Left lung (tissue), 10 donors: ENCODE data around the gene PLEKHO2. TPM values are rescaled to one million over a fixed set of nuclear protein-coding genes. Genes with fewer than 3 reads are reported as not detected.

Experiments used
- ATAC-seq: fragments of 200-7000 bp; cut with Tn5 transposase; one replicate; pipeline ENCODE4 v1.9.1; 2020; ENCODE audit warnings: moderate library complexity
- DNase-seq, 4 donors: peaks; one replicate each; pipeline ENCODE4 v3.0.0-alpha.2; 2013 to 2020
- H3K27ac ChIP-seq, 2 donors: fragments of 200-600 bp; sonication (generic) in 1 of 2; one replicate each; pipeline versions ENCODE4 v1.5.0 to v1.8.0; 2020 to 2021
- H3K27me3 ChIP-seq, 2 donors: fragments of 200-600 bp; sonication (generic) in 1 of 2; one replicate each; pipeline versions ENCODE4 v1.5.0 to v1.8.0; 2020 to 2021
- H3K36me3 ChIP-seq, 2 donors: fragments of 200-600 bp; sonication (generic) in 1 of 2; one replicate each; pipeline versions ENCODE4 v1.5.0 to v1.8.0; 2020 to 2021
- H3K4me1 ChIP-seq, 2 donors: fragments of 200-600 bp; one replicate each; pipeline ENCODE4 v1.8.0; 2021
- H3K4me3 ChIP-seq, 2 donors: fragments of 200-600 bp; sonication (generic) in 1 of 2; one replicate each; pipeline versions ENCODE4 v1.5.0 to v1.8.0; 2020 to 2021; ENCODE audit warnings: mild to moderate bottlenecking in 1 of 2
- H3K9me3 ChIP-seq, 2 donors: fragments of 200-600 bp; sonication (generic) in 1 of 2; one replicate each; pipeline versions ENCODE4 v1.5.0 to v1.8.0; 2020 to 2021
- intact Hi-C, 2 donors: fragments of 100-400 bp; cut with DNase I; formaldehyde crosslinking; loops; one replicate each; pipeline versions ENCODE4 v1.11.2 to v1.14.2; 2022
- polyA plus RNA-seq, 6 donors: library from polyadenylated mRNA; unstranded; fragments of 120-200 nt; gene quantifications; one replicate each; pipeline ENCODE4 v1.2.1, GENCODE V29; 2013; ENCODE audit not compliant: insufficient read length in 6 of 6
- total RNA-seq, 2 donors: library from RNA; stranded (reverse); fragmentation: NEBNext Ultra II Directional; extraction: Animal tissue kit (Norgen Biotek cat#: 25700); gene quantifications; one replicate each; pipeline ENCODE4 v1.2.1, GENCODE V29; 2021
- TF ChIP-seq, protein P1 (sequence below), 2 donors: fragments of 200-600 bp; sonication (generic) in 1 of 2; IDR thresholded peaks; one replicate each; pipeline versions ENCODE4 v1.5.0 to v1.8.0; 2021; ENCODE audit warnings: antibody characterized with exemption in 2 of 2
- donor health status: DM: no; HTN: yes; CAD: no.
- donor health status: DM: no; HTN: no; CAD: no.

The PLEKHO2 gene
- total and polyA plus RNA-seq, 8 donors: 22.0 to 91.8 (median 26.7) TPM

DNA sequence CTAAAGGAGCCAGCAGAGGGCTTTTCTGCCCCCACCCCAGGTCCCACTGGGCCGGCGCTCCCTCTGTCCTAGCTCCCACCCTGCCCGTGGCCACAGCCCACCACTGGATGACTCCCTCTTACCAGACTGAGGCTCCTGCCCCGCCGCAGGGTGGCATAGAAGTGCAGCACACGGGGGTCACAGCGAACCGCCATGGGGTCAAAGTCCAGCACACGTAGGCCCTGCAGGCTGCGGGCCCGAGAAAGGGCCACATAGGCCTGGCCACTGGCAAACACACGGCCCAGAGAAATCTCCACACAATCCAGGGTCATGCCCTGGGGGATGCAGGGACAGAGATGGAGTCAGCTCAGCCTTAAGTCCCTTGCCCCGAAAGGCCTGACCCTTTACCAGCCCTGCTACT, 25.3 kb upstream of the PLEKHO2 start:
- DNase-seq (no peak), ATAC-seq (no peak)
- Histone ChIP-seq H3K36me3 (peaks cover 0 to 6% of the 10 kb centered on the region in 2 donors), H3K27ac (no peak overlapping the region), H3K4me1 (no peaks in the 10 kb centered on the region), H3K9me3 (no peaks in the 10 kb centered on the region), H3K27me3 (no peaks in the 10 kb centered on the region), H3K4me3 (no peak overlapping the region)
- TF ChIP-seq, protein P1, sequence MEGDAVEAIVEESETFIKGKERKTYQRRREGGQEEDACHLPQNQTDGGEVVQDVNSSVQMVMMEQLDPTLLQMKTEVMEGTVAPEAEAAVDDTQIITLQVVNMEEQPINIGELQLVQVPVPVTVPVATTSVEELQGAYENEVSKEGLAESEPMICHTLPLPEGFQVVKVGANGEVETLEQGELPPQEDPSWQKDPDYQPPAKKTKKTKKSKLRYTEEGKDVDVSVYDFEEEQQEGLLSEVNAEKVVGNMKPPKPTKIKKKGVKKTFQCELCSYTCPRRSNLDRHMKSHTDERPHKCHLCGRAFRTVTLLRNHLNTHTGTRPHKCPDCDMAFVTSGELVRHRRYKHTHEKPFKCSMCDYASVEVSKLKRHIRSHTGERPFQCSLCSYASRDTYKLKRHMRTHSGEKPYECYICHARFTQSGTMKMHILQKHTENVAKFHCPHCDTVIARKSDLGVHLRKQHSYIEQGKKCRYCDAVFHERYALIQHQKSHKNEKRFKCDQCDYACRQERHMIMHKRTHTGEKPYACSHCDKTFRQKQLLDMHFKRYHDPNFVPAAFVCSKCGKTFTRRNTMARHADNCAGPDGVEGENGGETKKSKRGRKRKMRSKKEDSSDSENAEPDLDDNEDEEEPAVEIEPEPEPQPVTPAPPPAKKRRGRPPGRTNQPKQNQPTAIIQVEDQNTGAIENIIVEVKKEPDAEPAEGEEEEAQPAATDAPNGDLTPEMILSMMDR (IDR thresholded peaks at IDR 0.05): no peak
- intact Hi-C loops: no loop called here

DNA sequence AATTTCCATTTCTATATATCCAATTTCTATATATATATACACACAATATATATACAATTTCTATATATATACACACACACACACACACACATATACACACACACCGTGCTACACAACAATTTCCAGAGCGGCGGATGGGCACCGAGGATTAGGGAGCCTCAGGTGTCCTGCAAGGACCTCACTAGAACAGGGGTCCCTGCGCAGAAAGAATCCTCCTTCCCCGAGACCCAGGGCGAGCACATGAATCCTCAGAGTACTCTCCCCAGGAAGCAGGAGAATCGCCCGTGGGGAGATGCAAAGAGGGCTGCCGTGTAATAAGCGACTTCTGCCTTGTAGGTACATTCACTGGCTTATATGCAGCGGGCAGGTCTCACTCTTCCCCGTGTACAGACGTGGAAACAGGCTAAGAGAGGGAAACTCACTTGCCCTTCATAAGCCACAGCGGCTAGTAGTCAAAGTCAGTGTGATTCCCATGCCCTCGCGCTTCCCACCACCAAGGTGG, 16.7 kb upstream of the PLEKHO2 start:
- ATAC-seq: peak; percentile 2
- no peak for DNase-seq
- intact Hi-C loops: no loop called here
- H3K36me3 ChIP-seq: peaks cover 0 to 6% of the 10 kb centered on the region in 2 donors
- peaks cover 15 to 31% of the 10 kb centered on the region in 2 donors for H3K4me1 ChIP-seq
- peaks cover 0 to 17% of the 10 kb centered on the region in 2 donors for H3K27me3 ChIP-seq
- no peak overlapping the region for H3K27ac ChIP-seq
- H3K9me3 ChIP-seq: no peaks in the 10 kb centered on the region
- peak overlapping the region; percentile 27 to 44 for H3K4me3 ChIP-seq
- TF ChIP-seq, protein P1 (IDR thresholded peaks at IDR 0.05): no peak

DNA sequence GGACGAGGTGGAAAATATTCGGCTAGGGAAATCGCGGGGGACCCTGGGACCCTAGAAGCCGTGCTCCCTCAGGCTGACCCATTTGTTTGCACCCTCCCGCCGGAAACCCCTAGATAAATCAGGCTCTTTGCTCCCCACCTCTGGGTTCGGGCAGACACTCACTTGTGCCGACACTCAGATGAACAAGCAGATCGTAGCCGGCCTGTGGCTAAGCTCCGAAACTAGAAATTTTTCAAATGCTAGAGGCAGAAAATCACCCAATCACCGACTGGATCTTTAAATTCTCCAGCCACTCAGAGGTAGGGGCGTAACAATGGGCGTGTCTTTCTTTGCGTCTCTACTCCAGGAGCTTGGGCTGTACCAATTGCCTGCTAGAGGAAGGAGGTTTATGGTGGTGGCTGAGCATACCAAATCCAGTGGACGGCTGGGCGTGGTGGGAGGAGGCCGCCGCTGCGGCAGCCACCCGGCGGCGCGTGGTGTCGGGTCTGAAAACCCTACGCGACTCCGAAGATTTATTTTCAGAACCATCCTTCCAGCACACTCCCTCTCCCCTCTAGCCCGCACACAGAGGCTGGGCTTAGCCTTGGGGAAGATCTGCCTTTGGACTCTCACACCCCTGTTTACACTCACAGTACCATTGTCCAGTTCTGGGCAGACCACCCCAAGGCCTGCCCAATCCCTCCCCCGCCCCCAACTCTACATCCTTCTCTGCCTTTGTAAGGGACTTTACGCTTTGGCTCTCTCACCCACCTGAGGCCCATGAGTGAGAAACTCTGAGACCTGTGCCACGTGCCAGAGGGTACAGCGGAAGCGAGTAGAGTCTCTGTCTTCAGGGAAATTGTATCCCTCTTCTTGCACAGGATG, 16.1 kb upstream of the PLEKHO2 start, which contains the start of gene PIF1:
PIF1 (minus strand) TSS at position 217 of the 864 bp plus-strand sequence. CDS start 1,312 bp downstream, outside the sequence.
- peaks cover 15 to 31% of the 10 kb centered on the region in 2 donors for H3K4me1 ChIP-seq
- H3K36me3 ChIP-seq: peaks cover 0 to 5% of the 10 kb centered on the region in 2 donors
- intact Hi-C loops: no loop called here
- DNase-seq (peak; percentile 87 to 97 (median 93)), ATAC-seq (peak; percentile 99)
- TF ChIP-seq, protein P1 (IDR thresholded peaks at IDR 0.05): no peak
- peak within 1 kb of the TSS; percentile 27 to 44 for H3K4me3 ChIP-seq
- H3K9me3 ChIP-seq: no peaks in the 10 kb centered on the region
- H3K27ac ChIP-seq: peak within 1 kb of the TSS; percentile 71 to 79
- H3K27me3 ChIP-seq: peaks cover 0 to 17% of the 10 kb centered on the region in 2 donors

DNA sequence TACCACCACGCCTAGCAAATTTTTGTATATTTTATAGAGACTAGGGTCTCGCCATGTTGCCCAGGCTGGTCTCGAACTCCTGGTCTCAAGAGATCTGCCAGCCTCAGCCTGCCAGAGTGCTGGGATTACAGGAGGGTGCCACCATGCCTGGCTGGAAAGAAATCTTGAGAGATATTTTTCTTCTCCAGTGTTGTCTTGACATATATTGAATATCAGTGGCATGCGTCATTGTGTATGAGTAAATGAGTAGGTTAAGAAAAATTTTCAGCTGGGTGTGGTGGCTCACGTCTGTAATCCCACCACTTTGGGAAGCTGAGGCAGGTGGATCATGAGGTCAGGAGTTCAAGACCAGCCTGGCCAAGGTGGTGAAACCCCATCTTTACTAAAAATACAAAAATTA, 12.7 kb upstream of the PLEKHO2 start:
- Histone ChIP-seq H3K9me3 (no peaks in the 10 kb centered on the region), H3K4me1 (peaks cover 11 to 22% of the 10 kb centered on the region in 2 donors), H3K27ac (no peak overlapping the region), H3K36me3 (no peaks in the 10 kb centered on the region), H3K4me3 (no peak overlapping the region), H3K27me3 (peaks cover 0 to 7% of the 10 kb centered on the region in 2 donors)
- DNase-seq: peak in 1 of 4 donors; percentile 5
- intact Hi-C loops: no loop called here
- ATAC-seq: no peak
- TF ChIP-seq, protein P1 (IDR thresholded peaks at IDR 0.05): no peak

DNA sequence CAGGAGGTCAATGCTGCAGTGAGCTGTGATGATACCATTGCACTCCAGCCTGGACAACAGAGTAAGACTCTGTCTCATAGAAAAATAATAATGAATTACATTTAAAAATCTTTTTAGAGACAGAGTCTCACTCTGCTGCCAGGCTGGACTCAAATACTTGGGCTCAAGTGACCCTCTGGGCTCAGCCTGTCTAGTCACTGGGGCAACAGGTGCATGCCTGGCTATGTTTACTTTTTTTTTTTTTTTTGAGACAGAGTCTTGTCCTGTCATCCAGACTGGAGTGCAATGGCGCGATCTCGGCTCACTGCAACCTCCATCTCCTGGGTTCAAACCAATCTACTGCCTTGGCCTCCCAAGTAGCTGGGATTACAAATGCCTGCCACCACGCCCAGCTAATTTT, 8.0 kb upstream of the PLEKHO2 start:
- ATAC-seq (no peak), DNase-seq (no peak)
- Histone ChIP-seq H3K9me3 (no peaks in the 10 kb centered on the region), H3K36me3 (no peaks in the 10 kb centered on the region), H3K27me3 (no peaks in the 10 kb centered on the region), H3K4me3 (no peak overlapping the region), H3K27ac (no peak overlapping the region), H3K4me1 (peaks cover 5 to 35% of the 10 kb centered on the region in 2 donors)
- TF ChIP-seq, protein P1 (IDR thresholded peaks at IDR 0.05): no peak
- intact Hi-C loops: no loop called here
